Transverse colon (tissue), 4 donors: ENCODE measurements around the gene ITGBL1. TPM values are rescaled to one million over a fixed set of nuclear protein-coding genes. Genes with fewer than 3 reads are reported as not detected.

Experiments
- DNase-seq: peaks from one replicate; pipeline ENCODE4 v3.0.0-alpha.2; 2019
- H3K27ac ChIP-seq, 4 donors: fragments of 200-600 bp; sonication (generic); 2 replicates each; pipeline ENCODE4 v1.5.1; 2016 to 2018; ENCODE audit warnings: inconsistent platforms in 4 of 4
- H3K27me3 ChIP-seq: fragments of 200-600 bp; sonication (generic); 2 replicates; pipeline ENCODE4 v1.5.1; 2017; ENCODE audit warnings: inconsistent platforms
- H3K36me3 ChIP-seq, 4 donors: fragments of 200-600 bp; sonication (generic); 2 replicates each; pipeline ENCODE4 v1.5.1; 2017 to 2019; ENCODE audit warnings: inconsistent platforms in 4 of 4
- H3K4me1 ChIP-seq, 4 donors: fragments of 200-600 bp; sonication (generic); 2 replicates each; pipeline ENCODE4 v1.5.1; 2017 to 2020; ENCODE audit warnings: inconsistent platforms in 4 of 4
- H3K4me3 ChIP-seq, 4 donors: fragments of 200-600 bp; sonication (generic); 1 replicate in 1 of 4; 2 replicates in 3 of 4; pipeline versions ENCODE4 v1.5.1 to v1.6.1; 2017 to 2019; ENCODE audit warnings: inconsistent platforms in 4 of 4
- H3K9me3 ChIP-seq, 2 donors: fragments of 200-600 bp; sonication (generic); 2 replicates each; pipeline ENCODE4 v1.5.1; 2017 to 2019; ENCODE audit warnings: inconsistent platforms in 2 of 2
- EP300 ChIP-seq: sonication (generic); formaldehyde crosslinking; IDR thresholded peaks from one replicate; pipeline ENCODE4 v1.6.1; 2017; ENCODE audit warnings: antibody characterized with exemption, low read depth
- POLR2A ChIP-seq: fragments of 450-650 bp; IDR thresholded peaks from one replicate; pipeline ENCODE4 v1.6.1; 2016; ENCODE audit warnings: antibody characterized with exemption, mild to moderate bottlenecking, moderate library complexity
- POLR2AphosphoS5 ChIP-seq, 3 donors: sonication (generic); formaldehyde crosslinking; IDR thresholded peaks; one replicate each; pipeline ENCODE4 v1.6.1; 2016; ENCODE audit warnings: antibody characterized with exemption in 3 of 3
- WGBS, 2 donors: methylation state at CpG; one replicate each; pipeline ENCODE4 v1.1.5; 2018; ENCODE audit warnings: low coverage in 1 of 2; 5-methylcytosine and 5-hydroxymethylcytosine counted together
- in situ Hi-C, 4 donors: fragments of 200-750 bp; cut with MboI; loops; one replicate each; pipeline versions ENCODE4 v1.15.0 to v1.15.1; 2017; ENCODE audit warnings: low sequenced_read_pairs in 3 of 4, low pct_ligation_motif_present in 1 of 4, low pct_unique_long_range_greater_than_20kb in 1 of 4
- intact Hi-C: fragments of 100-400 bp; cut with DNase I; formaldehyde crosslinking; loops from one replicate; pipeline ENCODE4 v1.15.1; 2023; ENCODE audit warnings: low total_unique reads
- total RNA-seq, 4 donors: library from RNA; depleted of rRNA; stranded (reverse); fragments of >200 nt; gene quantifications; one replicate each; pipeline ENCODE4 v1.1.0, GENCODE V29; 2016
- TF ChIP-seq, protein P1 (sequence below), 5 experiments: fragments of 200-600 bp in 3 of 5; fragments of 450-650 bp in 2 of 5; sonication (generic) in 3 of 5; IDR thresholded peaks; 1 replicate in 2 of 5; 2 replicates in 3 of 5; pipeline ENCODE4 v1.5.1; 2016 to 2017; ENCODE audit warnings: antibody characterized with exemption in 5 of 5, inconsistent platforms in 3 of 5, mild to moderate bottlenecking in 2 of 5, moderate library complexity in 1 of 5

ITGBL1 gene
- total RNA-seq, 4 donors from 2014 or later, result 0.48 to 0.80 (median 0.68) TPM; not detected in 1

DNA sequence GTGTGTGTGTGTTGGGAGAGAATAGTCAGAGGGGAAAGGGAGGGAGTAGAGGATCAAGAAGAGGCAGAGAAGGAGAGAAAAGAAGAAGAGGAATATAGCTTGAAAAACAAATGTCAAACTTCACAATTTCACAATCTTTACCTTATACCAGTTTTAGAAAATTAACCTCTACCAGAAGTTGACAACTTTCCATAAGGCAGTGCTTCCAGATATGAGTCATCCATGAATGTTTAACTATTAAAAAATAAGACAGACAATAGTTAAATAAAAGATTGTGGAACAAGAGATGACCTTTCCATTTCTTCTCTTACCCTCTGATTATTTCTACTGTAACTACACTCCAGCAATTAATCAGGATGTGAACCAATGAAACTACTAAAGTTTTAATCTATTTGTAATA is 229.4 kb downstream of the ITGBL1 start:
- H3K4me3 ChIP-seq, result no peak overlapping the region
- no peaks in the 10 kb centered on the region for H3K27me3 ChIP-seq
- peaks cover 0 to 4% (median 0%) of the 10 kb centered on the region in 4 donors for H3K4me1 ChIP-seq
- intact Hi-C loops (no loop called here), in situ Hi-C loops (no loop called here)
- no peak overlapping the region for H3K27ac ChIP-seq
- TF ChIP-seq, protein P1, sequence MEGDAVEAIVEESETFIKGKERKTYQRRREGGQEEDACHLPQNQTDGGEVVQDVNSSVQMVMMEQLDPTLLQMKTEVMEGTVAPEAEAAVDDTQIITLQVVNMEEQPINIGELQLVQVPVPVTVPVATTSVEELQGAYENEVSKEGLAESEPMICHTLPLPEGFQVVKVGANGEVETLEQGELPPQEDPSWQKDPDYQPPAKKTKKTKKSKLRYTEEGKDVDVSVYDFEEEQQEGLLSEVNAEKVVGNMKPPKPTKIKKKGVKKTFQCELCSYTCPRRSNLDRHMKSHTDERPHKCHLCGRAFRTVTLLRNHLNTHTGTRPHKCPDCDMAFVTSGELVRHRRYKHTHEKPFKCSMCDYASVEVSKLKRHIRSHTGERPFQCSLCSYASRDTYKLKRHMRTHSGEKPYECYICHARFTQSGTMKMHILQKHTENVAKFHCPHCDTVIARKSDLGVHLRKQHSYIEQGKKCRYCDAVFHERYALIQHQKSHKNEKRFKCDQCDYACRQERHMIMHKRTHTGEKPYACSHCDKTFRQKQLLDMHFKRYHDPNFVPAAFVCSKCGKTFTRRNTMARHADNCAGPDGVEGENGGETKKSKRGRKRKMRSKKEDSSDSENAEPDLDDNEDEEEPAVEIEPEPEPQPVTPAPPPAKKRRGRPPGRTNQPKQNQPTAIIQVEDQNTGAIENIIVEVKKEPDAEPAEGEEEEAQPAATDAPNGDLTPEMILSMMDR (IDR thresholded peaks at IDR 0.05), result no peak
- TF ChIP-seq POLR2AphosphoS5 (IDR thresholded peaks at IDR 0.05), result no peak
- TF ChIP-seq EP300, result no peak
- no peak for TF ChIP-seq POLR2A
- DNase-seq, result no peak
- H3K36me3 ChIP-seq, result no peaks in the 10 kb centered on the region
- no peaks in the 10 kb centered on the region for H3K9me3 ChIP-seq

DNA sequence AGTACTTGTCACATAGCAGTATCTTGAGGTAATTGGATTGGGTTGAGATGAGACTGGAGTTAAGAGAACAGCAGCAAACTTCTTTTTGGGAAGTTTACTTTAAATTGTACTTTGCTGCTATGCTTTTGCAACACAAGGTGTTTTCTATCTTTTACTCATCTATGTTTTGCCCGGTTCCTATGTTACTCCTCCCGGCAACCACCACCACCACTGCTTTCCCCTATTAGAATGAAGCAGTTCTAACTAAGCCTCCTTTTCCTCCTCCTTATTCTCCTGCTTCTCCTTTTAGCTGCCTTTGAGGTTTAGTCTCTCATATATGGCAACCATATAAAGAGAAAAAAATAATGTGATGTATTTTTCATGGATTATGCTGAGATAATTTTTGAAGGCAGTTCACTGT is 233.5 kb downstream of the ITGBL1 start:
- 71 to 83% methylated on average over 1 to 2 of the region's 2 CpGs for WGBS, 2 donors
- in situ Hi-C loops, result no loop called here
- TF ChIP-seq POLR2AphosphoS5 (IDR thresholded peaks at IDR 0.05) (no peak), EP300 (no peak), POLR2A (no peak)
- TF ChIP-seq, protein P1 (IDR thresholded peaks at IDR 0.05), result no peak

DNA sequence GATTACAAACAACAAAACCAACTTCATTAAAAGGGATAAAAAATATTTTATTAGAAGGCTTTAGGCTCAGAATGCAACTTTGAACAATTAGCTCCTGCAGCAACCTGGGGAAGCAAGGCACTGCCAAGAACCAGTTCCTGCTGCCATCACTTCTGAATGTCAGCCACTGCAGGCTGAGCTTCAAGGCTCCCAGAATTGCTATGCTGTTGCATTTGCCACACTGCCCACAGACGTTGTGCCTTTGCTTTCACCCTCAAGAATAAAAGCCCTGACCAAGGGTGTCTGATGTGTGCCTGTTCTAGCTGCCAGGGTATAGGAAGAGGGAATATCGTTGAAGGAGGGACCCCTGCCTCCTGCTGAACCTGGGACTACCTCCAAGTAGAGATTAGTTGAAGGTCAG is 238.4 kb downstream of the ITGBL1 start:
- no peak overlapping the region for H3K4me3 ChIP-seq
- intact Hi-C loops, result no loop called here
- H3K9me3 ChIP-seq, result no peaks in the 10 kb centered on the region
- H3K27me3 ChIP-seq, result no peaks in the 10 kb centered on the region
- TF ChIP-seq POLR2A, result no peak
- TF ChIP-seq EP300, result no peak
- TF ChIP-seq, protein P1 (IDR thresholded peaks at IDR 0.05), result no peak
- no peak for TF ChIP-seq POLR2AphosphoS5 (IDR thresholded peaks at IDR 0.05)
- DNase-seq, result no peak
- H3K36me3 ChIP-seq, result no peaks in the 10 kb centered on the region
- WGBS, 2 donors, result 26% methylated on average over 2 of the region's 2 CpGs; no CpG with 5 or more reads in 1 of the 2 donors
- H3K27ac ChIP-seq, result no peak overlapping the region
- in situ Hi-C loops, result no loop called here
- H3K4me1 ChIP-seq, result no peaks in the 10 kb centered on the region

More for the DNA sequence above, 233.5 kb downstream of the ITGBL1 start:
- intact Hi-C loops, result no loop called here
- H3K9me3 ChIP-seq, result no peaks in the 10 kb centered on the region
- no peaks in the 10 kb centered on the region for H3K36me3 ChIP-seq
- peaks cover 0 to 4% (median 0%) of the 10 kb centered on the region in 4 donors for H3K4me1 ChIP-seq
- H3K27ac ChIP-seq, result no peak overlapping the region
- no peaks in the 10 kb centered on the region for H3K27me3 ChIP-seq
- no peak overlapping the region for H3K4me3 ChIP-seq
- DNase-seq, result no peak

DNA sequence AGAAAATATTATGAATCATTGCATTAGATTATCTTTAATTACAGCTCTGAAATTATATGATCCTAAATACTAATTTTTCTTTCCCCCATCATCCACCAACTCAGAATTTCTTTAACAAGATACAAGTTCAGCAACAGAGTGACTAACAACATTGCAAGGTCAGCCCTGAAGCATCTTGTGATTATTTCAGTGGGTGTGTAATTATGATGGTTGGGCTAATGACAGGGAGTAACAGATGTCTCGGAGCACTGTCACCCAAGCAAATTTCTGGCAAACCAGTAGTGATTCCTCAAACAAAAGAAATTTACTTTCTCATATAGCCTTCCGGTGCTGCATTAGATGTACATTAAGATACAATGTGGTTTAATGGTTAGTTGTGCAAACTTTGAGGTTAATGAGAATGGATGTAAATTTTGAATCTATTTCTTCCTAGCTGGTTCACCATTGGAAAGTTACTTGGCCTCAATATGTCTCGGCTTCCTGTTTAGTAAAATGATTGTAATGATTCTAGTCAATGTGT is 238.9 kb downstream of the ITGBL1 start:
- no peak overlapping the region for H3K27ac ChIP-seq
- no peaks in the 10 kb centered on the region for H3K9me3 ChIP-seq
- TF ChIP-seq POLR2A (no peak), POLR2AphosphoS5 (IDR thresholded peaks at IDR 0.05) (no peak), EP300 (no peak)
- TF ChIP-seq, protein P1 (IDR thresholded peaks at IDR 0.05), result no peak
- intact Hi-C loops (no loop called here), in situ Hi-C loops (no loop called here)
- H3K27me3 ChIP-seq, result no peaks in the 10 kb centered on the region
- no peak overlapping the region for H3K4me3 ChIP-seq
- 60 to 88% methylated on average over 1 to 3 of the region's 3 CpGs for WGBS, 2 donors
- H3K4me1 ChIP-seq, result no peaks in the 10 kb centered on the region
- DNase-seq, result no peak
- H3K36me3 ChIP-seq, result no peaks in the 10 kb centered on the region
